H9 (cell line): Measurements from ENCODE around the gene CRHR2. TPM values are rescaled to one million over a fixed set of nuclear protein-coding genes. Genes with fewer than 3 reads are reported as not detected.

Experiments used
- DNase-seq: peaks from one replicate; pipeline ENCODE4 v3.0.0-alpha.2; 2017
- H2AFZ ChIP-seq: one replicate; pipeline ENCODE4 v1.6.1; 2013; ENCODE audit warnings: mild to moderate bottlenecking, low read length, control low read depth, moderate library complexity
- H2AK5ac ChIP-seq: 2 replicates; pipeline ENCODE4 v1.6.1; 2013; ENCODE audit warnings: low read length, control low read depth, mixed read lengths; ENCODE audit not compliant: insufficient read length
- H2BK120ac ChIP-seq: one replicate; pipeline ENCODE4 v1.6.1; 2013; ENCODE audit warnings: low read depth, mild to moderate bottlenecking, low read length, control low read depth, inconsistent platforms; ENCODE audit not compliant: poor library complexity, severe bottlenecking
- H2BK12ac ChIP-seq: 2 replicates; pipeline ENCODE4 v1.6.1; 2013; ENCODE audit warnings: low read length, control low read depth, mixed read lengths, low read depth; ENCODE audit not compliant: insufficient read length
- H2BK15ac ChIP-seq: 2 replicates; pipeline ENCODE4 v1.6.1; 2013; ENCODE audit warnings: low read depth, low read length, control low read depth
- H2BK20ac ChIP-seq: one replicate; pipeline ENCODE4 v1.6.1; 2013; ENCODE audit warnings: low read depth, mild to moderate bottlenecking, low read length, control low read depth, inconsistent platforms; ENCODE audit not compliant: poor library complexity, severe bottlenecking
- H2BK5ac ChIP-seq: 2 replicates; pipeline ENCODE4 v1.6.1; 2013; ENCODE audit warnings: low read length, control low read depth, mixed read lengths; ENCODE audit not compliant: insufficient read length
- H3K14ac ChIP-seq: 2 replicates; pipeline ENCODE4 v1.6.1; 2013; ENCODE audit warnings: low read length, control low read depth; ENCODE audit not compliant: insufficient read depth
- H3K18ac ChIP-seq: 2 replicates; pipeline ENCODE4 v1.6.1; 2013; ENCODE audit warnings: low read depth, mild to moderate bottlenecking, mixed read lengths, low read length, control low read depth; ENCODE audit not compliant: insufficient read length
- H3K23ac ChIP-seq: 2 replicates; pipeline ENCODE4 v1.6.1; 2013; ENCODE audit warnings: low read length, control low read depth, mixed read lengths, low read depth; ENCODE audit not compliant: insufficient read length
- H3K23me2 ChIP-seq: 2 replicates; pipeline ENCODE4 v1.6.1; 2013; ENCODE audit warnings: low read depth, mild to moderate bottlenecking, mixed read lengths, low read length, control low read depth; ENCODE audit not compliant: insufficient read length, poor library complexity, severe bottlenecking
- H3K27ac ChIP-seq: 2 replicates; pipeline ENCODE4 v1.5.1; 2013; ENCODE audit warnings: low read length, control low read depth, mixed read lengths, low read depth; ENCODE audit not compliant: insufficient read length
- H3K27me3 ChIP-seq: 2 replicates; pipeline ENCODE4 v1.6.1; 2013; ENCODE audit warnings: low read length, control low read depth, inconsistent platforms; ENCODE audit not compliant: insufficient read depth
- H3K4ac ChIP-seq: 2 replicates; pipeline ENCODE4 v1.6.1; 2013; ENCODE audit warnings: low read depth, mild to moderate bottlenecking, control low read depth, inconsistent platforms, low read length, moderate library complexity
- H3K4me1 ChIP-seq: 2 replicates; pipeline ENCODE4 v1.6.1; 2013; ENCODE audit warnings: low read length, control low read depth, inconsistent platforms; ENCODE audit not compliant: insufficient read depth
- H3K4me2 ChIP-seq: 2 replicates; pipeline ENCODE4 v1.6.1; 2013; ENCODE audit warnings: low read length, control low read depth, mixed read lengths; ENCODE audit not compliant: insufficient read length, insufficient read depth
- H3K56ac ChIP-seq: 2 replicates; pipeline ENCODE4 v1.6.1; 2013; ENCODE audit warnings: low read depth, mild to moderate bottlenecking, mixed read lengths, low read length, control low read depth; ENCODE audit not compliant: insufficient read length
- H3K79me1 ChIP-seq: 2 replicates; pipeline ENCODE4 v1.6.1; 2013; ENCODE audit warnings: low read depth, mild to moderate bottlenecking, moderate library complexity, low read length, control low read depth, inconsistent platforms; ENCODE audit not compliant: insufficient read depth, poor library complexity, severe bottlenecking
- H3K79me2 ChIP-seq: 2 replicates; pipeline ENCODE4 v1.6.1; 2013; ENCODE audit warnings: low read length, control low read depth, inconsistent platforms; ENCODE audit not compliant: insufficient read depth
- H3K9ac ChIP-seq: 2 replicates; pipeline ENCODE4 v1.6.1; 2013; ENCODE audit warnings: low read length, control low read depth, mixed read lengths; ENCODE audit not compliant: insufficient read length; ENCODE audit errors: extremely low read depth
- H3K9me3 ChIP-seq: one replicate; pipeline ENCODE4 v1.6.1; 2013; ENCODE audit warnings: low read depth, low read length, inconsistent platforms; ENCODE audit not compliant: control insufficient read depth
- H3T11ph ChIP-seq: one replicate; pipeline ENCODE4 v1.6.1; 2013; ENCODE audit warnings: mild to moderate bottlenecking, low read length, control low read depth, inconsistent platforms
- H4K20me1 ChIP-seq: one replicate; pipeline ENCODE4 v1.6.1; 2013; ENCODE audit not compliant: control insufficient read depth, insufficient read length, insufficient read depth
- H4K5ac ChIP-seq: 2 replicates; pipeline ENCODE4 v1.6.1; 2013; ENCODE audit warnings: low read depth, mild to moderate bottlenecking, mixed read lengths, low read length, control low read depth; ENCODE audit not compliant: insufficient read length
- H4K8ac ChIP-seq: replicated peaks from 2 replicates; pipeline ENCODE4 v1.6.1; 2013; ENCODE audit warnings: low read length, control low read depth, mixed read lengths, low read depth; ENCODE audit not compliant: insufficient read length
- H4K91ac ChIP-seq: 2 replicates; pipeline ENCODE4 v1.6.1; 2013; ENCODE audit warnings: low read depth, mild to moderate bottlenecking, moderate library complexity, mixed read lengths, low read length, control low read depth; ENCODE audit not compliant: insufficient read length
- H3K27ac Mint-ChIP-seq, 3 experiments: 2 replicates in 2 of 3; 3 replicates in 1 of 3; pipeline ENCODE4 v1.8.0; 2020 to 2021; ENCODE audit warnings: mixed read lengths in 3 of 3, mild to moderate bottlenecking in 1 of 3, moderate library complexity in 1 of 3
- H3K27me3 Mint-ChIP-seq: 2 replicates; pipeline ENCODE4 v1.8.0; 2021; ENCODE audit warnings: low read depth, mild to moderate bottlenecking, moderate library complexity, mixed read lengths
- H3K36me3 Mint-ChIP-seq, 3 experiments: 2 replicates in 2 of 3; 3 replicates in 1 of 3; pipeline ENCODE4 v1.8.0; 2020 to 2021; ENCODE audit warnings: low read depth in 3 of 3, mixed read lengths in 3 of 3; ENCODE audit not compliant: insufficient read depth in 1 of 3
- H3K4me1 Mint-ChIP-seq, 2 experiments: 2 replicates each; pipeline ENCODE4 v1.8.0; 2020; ENCODE audit warnings: mixed read lengths in 2 of 2
- H3K4me3 Mint-ChIP-seq, 2 experiments: 2 replicates in 1 of 2; 3 replicates in 1 of 2; pipeline ENCODE4 v1.8.0; 2020 to 2021; ENCODE audit warnings: mild to moderate bottlenecking in 2 of 2, mixed read lengths in 2 of 2, moderate library complexity in 1 of 2
- H3K9me3 Mint-ChIP-seq, 2 experiments: 2 replicates in 1 of 2; 3 replicates in 1 of 2; pipeline ENCODE4 v1.8.0; 2020; ENCODE audit warnings: mild to moderate bottlenecking in 2 of 2, mixed read lengths in 2 of 2, moderate library complexity in 1 of 2
- CTCF ChIP-seq: fragments of 200-600 bp; sonication (generic); conservative IDR thresholded peaks from 3 replicates; pipeline ENCODE4 v1.8.0; 2021; ENCODE audit warnings: antibody characterized with exemption, mild to moderate bottlenecking
- WGBS: extraction: QIAGEN DNeasy Blood & Tissue Kit; methylation state at CpG from one replicate; pipeline ENCODE4 v1.1.7; 2013; ENCODE audit warnings: missing lambda C conversion rate, low lambda C conversion rate, mixed read lengths; ENCODE audit not compliant: insufficient read length; ENCODE audit errors: extremely low coverage; 5-methylcytosine and 5-hydroxymethylcytosine counted together
- total RNA-seq: library from RNA; stranded (reverse); gene quantifications from 2 replicates; pipeline ENCODE4 v1.2.1, GENCODE V29; 2021

Gene CRHR2
- total RNA-seq, 1 experiment from 2014 or later, result 0.07 TPM

GRCh38 chr7:30660331-30661255, 21.7 kb downstream of the CRHR2 start:
- WGBS, result no CpG with 5 or more reads among the region's 16 CpGs

More at GRCh38 chr7:30660331-30661255, 21.7 kb downstream of the CRHR2 start:
- H3K27me3 ChIP-seq, result no peaks in the 10 kb centered on the region
- no peak overlapping the region for H2BK12ac ChIP-seq
- H4K91ac ChIP-seq, result no peak overlapping the region
- H3K9me3 Mint-ChIP-seq, result no peaks in the 10 kb centered on the region
- no peaks in the 10 kb centered on the region; the same call in 1 of the 2 replicates for H3K27me3 Mint-ChIP-seq
- H2AK5ac ChIP-seq, result no peak overlapping the region
- H3T11ph ChIP-seq, result no peak overlapping the region
- H3K18ac ChIP-seq, result no peak overlapping the region
- H4K5ac ChIP-seq, result no peak overlapping the region
- H3K4me1 ChIP-seq, result no peaks in the 10 kb centered on the region
- no peaks in the 10 kb centered on the region for H3K23me2 ChIP-seq
- no peak overlapping the region for H2BK120ac ChIP-seq
- no peaks in the 10 kb centered on the region for H4K20me1 ChIP-seq
- H3K14ac ChIP-seq, result no peak overlapping the region
- H3K79me2 ChIP-seq, result no peaks in the 10 kb centered on the region
- no peak overlapping the region for H2AFZ ChIP-seq
- TF ChIP-seq CTCF, result no peak
- no peak overlapping the region for H4K8ac ChIP-seq
- H3K4me2 ChIP-seq, result no peak overlapping the region
- H2BK5ac ChIP-seq, result no peak overlapping the region
- H3K23ac ChIP-seq, result no peak overlapping the region
- no peak overlapping the region for H3K9ac ChIP-seq
- no peaks in the 10 kb centered on the region for H3K9me3 ChIP-seq
- no peak overlapping the region for H3K4me3 Mint-ChIP-seq
- H2BK15ac ChIP-seq, result no peak overlapping the region
- no peak overlapping the region for H3K27ac Mint-ChIP-seq
- H3K4me1 Mint-ChIP-seq, result no peaks in the 10 kb centered on the region
- no peaks in the 10 kb centered on the region for H3K79me1 ChIP-seq
- no peak for DNase-seq
- no peak overlapping the region for H3K27ac ChIP-seq
- H3K36me3 Mint-ChIP-seq, result peaks cover 0 to 2% (median 0%) of the 10 kb centered on the region in 3 experiments; a peak in 1 of 7 replicates
- no peak overlapping the region for H3K56ac ChIP-seq
- H2BK20ac ChIP-seq, result no peak overlapping the region
- H3K4ac ChIP-seq, result no peak overlapping the region
